HL-60 (cell line): Measurements from ENCODE around the gene TMEM123.

Experiments
- CTCF ChIP-seq: IDR thresholded peaks from one replicate; pipeline ENCODE4 v1.5.1; 2011; ENCODE audit warnings: low read length, control low read depth, inconsistent platforms; ENCODE audit not compliant: insufficient read depth
- POLR2AphosphoS5 ChIP-seq: IDR thresholded peaks from 2 replicates; pipeline ENCODE4 v1.6.1; 2012; ENCODE audit warnings: low read depth

- TF ChIP-seq POLR2AphosphoS5 (no peak), CTCF (no peak)
These were observed 63.3 kb downstream of the TMEM123 start for GRCh38 chr11:102389253-102389652.
